ENCODE measurements around the gene BMP6. TPM values are rescaled to one million over a fixed set of nuclear protein-coding genes. Genes with fewer than 3 reads are reported as not detected.

BMP6 gene
- total RNA-seq, 1 experiment from 2014 or later = not detected

- H3K9me2 ChIP-seq (ENCODE audit: insufficient read depth) = no peaks in the 10 kb centered on the region
- POLR2A ChIA-PET (ENCODE audit: unreplicated experiment) = no interaction called here
- H2AFZ ChIP-seq = no peak overlapping the region
- H3K79me2 ChIP-seq (ENCODE audit: low read depth) = no peaks in the 10 kb centered on the region
- no peaks in the 10 kb centered on the region for H3F3A ChIP-seq (ENCODE audit: insufficient read depth, low read depth)
- H3K4me2 ChIP-seq = no peak overlapping the region
- no peaks in the 10 kb centered on the region for H3K36me3 ChIP-seq (ENCODE audit: low read depth)
- no peaks in the 10 kb centered on the region for H4K20me1 ChIP-seq (ENCODE audit: insufficient read depth)
- H3K4me1 ChIP-seq (replicated peaks; ENCODE audit: insufficient read depth) = no peaks in the 10 kb centered on the region
- no peaks in the 10 kb centered on the region for H3K27me3 ChIP-seq (ENCODE audit: insufficient read depth, low read depth)
- no TSS peak for BruUV-seq (replicated peaks)
- no peaks in the 10 kb centered on the region for H3K9me3 ChIP-seq (ENCODE audit: insufficient read depth, low read depth)
- intact Hi-C loops (cut with micrococcal nuclease; ENCODE audit: unreplicated experiment) = no loop called here
- H3K27ac ChIP-seq = no peak overlapping the region
- CTCF ChIA-PET = no interaction called here
- no peak for DNase-seq
- H3K4me3 ChIP-seq = no peak overlapping the region
- TF ChIP-seq EZH2 (IDR thresholded peaks at IDR 0.05; ENCODE audit: low read depth) (no peak), CTCF (conservative IDR thresholded peaks at IDR 0.05) (no peak)
Observed at GRCh38 chr6:7922596-7922995, 196.7 kb downstream of the BMP6 start.

GRCh38 chr6:7924867-7925266 lies 199.0 kb downstream of the BMP6 start:
- Histone ChIP-seq H3K36me3 (ENCODE audit: low read depth) (no peaks in the 10 kb centered on the region), H3F3A (ENCODE audit: insufficient read depth, low read depth) (no peaks in the 10 kb centered on the region), H3K79me2 (ENCODE audit: low read depth) (no peaks in the 10 kb centered on the region), H3K4me3 (no peak overlapping the region), H3K27me3 (ENCODE audit: insufficient read depth, low read depth) (no peaks in the 10 kb centered on the region), H3K9me2 (ENCODE audit: insufficient read depth) (no peaks in the 10 kb centered on the region), H3K4me1 (replicated peaks; ENCODE audit: insufficient read depth) (no peaks in the 10 kb centered on the region), H3K27ac (no peak overlapping the region), H2AFZ (no peak overlapping the region), H3K4me2 (no peak overlapping the region), H3K9me3 (ENCODE audit: insufficient read depth, low read depth) (no peaks in the 10 kb centered on the region), H4K20me1 (ENCODE audit: insufficient read depth) (no peaks in the 10 kb centered on the region)
- ChIA-PET CTCF (no interaction called here), POLR2A (ENCODE audit: unreplicated experiment) (no interaction called here)
- intact Hi-C loops (cut with micrococcal nuclease; ENCODE audit: unreplicated experiment) = no loop called here
- no peak for TF ChIP-seq CTCF (conservative IDR thresholded peaks at IDR 0.05)
- no peak for TF ChIP-seq EZH2 (IDR thresholded peaks at IDR 0.05; ENCODE audit: low read depth)
- DNase-seq = no peak
- no TSS peak for BruUV-seq (replicated peaks)

Other genes with a start within 250 kb of the BMP6 start
- 109 and 117 TPM in 2 replicates for gene DSP, start 184.4 kb upstream of the BMP6 start, total RNA-seq (2021)
- gene SNRNP48, start 135.9 kb upstream of the BMP6 start, total RNA-seq (2021) = 18.6 and 21.7 TPM in 2 replicates
- gene TXNDC5, start 184.7 kb downstream of the BMP6 start, total RNA-seq (2021) = 74.8 and 80.5 TPM in 2 replicates